ENCODE measurements around the gene LRIG1. TPM values are rescaled to one million over a fixed set of nuclear protein-coding genes. Genes with fewer than 3 reads are reported as not detected.

Gene LRIG1
- total RNA-seq, 5 donors from 2014 or later (not counting 1 experiment from before 2014, with no cell fraction given), result 33.5 to 49.8 (median 41.1) TPM

DNA sequence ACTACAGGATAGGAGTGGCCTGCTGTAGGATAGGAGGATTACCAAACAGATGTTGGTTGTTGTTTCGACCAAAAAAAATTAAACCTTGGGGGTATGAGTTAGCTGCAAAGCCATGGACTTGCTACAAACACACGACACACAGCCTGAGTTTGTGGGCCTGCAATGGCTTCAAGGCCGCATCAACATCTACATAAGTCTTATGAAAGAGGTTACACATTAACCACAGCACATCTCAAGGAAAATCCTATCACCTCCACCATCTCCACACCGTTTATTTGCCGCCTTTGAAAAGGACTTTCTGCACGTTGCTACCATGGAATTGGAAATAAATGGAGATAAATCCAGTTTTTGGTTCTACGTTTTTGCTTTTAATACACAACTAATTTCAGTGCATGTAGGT is 23.0 kb downstream of the LRIG1 start:
- H3K9me3 Mint-ChIP-seq, result no peaks in the 10 kb centered on the region
- Histone ChIP-seq H3K36me3 (ENCODE audit: control insufficient read depth in 2 of 2, extremely low read depth in 1 of 2, insufficient read depth in 1 of 2, low read length in 1 of 2) (no peaks in the 10 kb centered on the region), H3K9me3 (no peaks in the 10 kb centered on the region), H3K27ac (ENCODE audit: low read length) (no peak overlapping the region), H3K27me3 (replicated peaks in 1 of 2; ENCODE audit: control insufficient read depth in 2 of 2, extremely low read depth in 1 of 2, insufficient read depth in 2 of 2, low read length in 1 of 2) (no peaks in the 10 kb centered on the region), H3K4me1 (ENCODE audit: control insufficient read depth in 1 of 2, extremely low read depth in 1 of 2, insufficient read depth in 2 of 2, low read length in 2 of 2) (peaks cover 18 to 33% of the 10 kb centered on the region in 2 experiments), H3K4me3 (ENCODE audit: control insufficient read depth in 1 of 2, extremely low read depth in 1 of 2, low read length in 1 of 2) (no peak overlapping the region)
- 67% methylated on average over 1 of the region's 7 CpGs for WGBS (ENCODE audit: insufficient coverage)
- ChIA-PET POLR2A (interaction anchor here in 1 of 2 donors (0.6 kb wide), 1 partner anchor 20 kb away, joined by 11 read pairs; no protein-coding TSS in a partner anchor), CTCF (no interaction called here)
- peaks cover 2 to 70% (median 14%) of the 10 kb centered on the region in 3 donors for H3K4me1 Mint-ChIP-seq
- DNase-seq (no peak), ATAC-seq (replicated peaks in 1 of 4) (no peak)
- H3K36me3 Mint-ChIP-seq, result peaks cover 7% of the 10 kb centered on the region
- H3K27ac Mint-ChIP-seq, result no peak overlapping the region
- no peaks in the 10 kb centered on the region for H3K27me3 Mint-ChIP-seq
- no peak overlapping the region for H3K4me3 Mint-ChIP-seq

DNA sequence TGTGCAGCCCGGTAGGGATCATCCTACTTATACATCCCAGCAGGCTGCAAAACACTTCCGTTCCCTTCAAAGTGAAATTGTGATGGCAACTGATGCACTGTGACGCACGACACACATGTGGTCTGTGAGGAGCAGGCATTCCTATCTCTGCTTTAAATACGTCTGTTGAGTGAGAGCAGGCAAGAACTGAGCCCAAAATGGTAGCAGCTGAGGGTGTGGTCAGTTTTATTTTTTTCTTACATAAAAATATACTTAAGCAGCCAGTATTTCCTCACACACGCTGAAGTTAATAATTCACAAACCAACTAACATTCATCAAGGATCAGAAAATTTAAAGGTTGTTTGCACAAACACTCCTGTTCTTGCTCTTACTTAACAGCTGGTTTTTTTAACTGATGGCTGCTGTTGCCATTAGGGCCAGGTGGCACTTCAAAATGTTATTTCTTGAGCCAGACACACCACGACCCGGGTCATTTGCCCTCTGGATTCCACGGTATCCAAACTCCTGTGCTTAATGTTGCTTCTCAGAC is 23.9 kb downstream of the LRIG1 start:
- no peaks in the 10 kb centered on the region for H3K27me3 ChIP-seq (replicated peaks in 1 of 2; ENCODE audit: control insufficient read depth in 2 of 2, extremely low read depth in 1 of 2, insufficient read depth in 2 of 2, low read length in 1 of 2)
- 96% methylated on average over 4 of the region's 9 CpGs for WGBS (ENCODE audit: insufficient coverage)
- no peak for ATAC-seq (replicated peaks in 1 of 4)
- peaks cover 20 to 34% of the 10 kb centered on the region in 2 experiments for H3K4me1 ChIP-seq (ENCODE audit: control insufficient read depth in 1 of 2, extremely low read depth in 1 of 2, insufficient read depth in 2 of 2, low read length in 2 of 2)
- Mint-ChIP-seq H3K36me3 (peaks cover 7% of the 10 kb centered on the region), H3K4me3 (no peak overlapping the region), H3K27ac (no peak overlapping the region), H3K27me3 (no peaks in the 10 kb centered on the region), H3K9me3 (no peaks in the 10 kb centered on the region), H3K4me1 (peaks cover 0 to 71% (median 18%) of the 10 kb centered on the region in 3 donors)
- H3K36me3 ChIP-seq (ENCODE audit: control insufficient read depth in 2 of 2, extremely low read depth in 1 of 2, insufficient read depth in 1 of 2, low read length in 1 of 2), result no peaks in the 10 kb centered on the region
- DNase-seq, result no peak
- no peak overlapping the region for H3K27ac ChIP-seq (ENCODE audit: low read length)
- POLR2A ChIA-PET, result no interaction called here
- CTCF ChIA-PET, result no interaction called here
- H3K9me3 ChIP-seq, result no peaks in the 10 kb centered on the region
- H3K4me3 ChIP-seq (ENCODE audit: control insufficient read depth in 1 of 2, extremely low read depth in 1 of 2, low read length in 1 of 2), result no peak overlapping the region

DNA sequence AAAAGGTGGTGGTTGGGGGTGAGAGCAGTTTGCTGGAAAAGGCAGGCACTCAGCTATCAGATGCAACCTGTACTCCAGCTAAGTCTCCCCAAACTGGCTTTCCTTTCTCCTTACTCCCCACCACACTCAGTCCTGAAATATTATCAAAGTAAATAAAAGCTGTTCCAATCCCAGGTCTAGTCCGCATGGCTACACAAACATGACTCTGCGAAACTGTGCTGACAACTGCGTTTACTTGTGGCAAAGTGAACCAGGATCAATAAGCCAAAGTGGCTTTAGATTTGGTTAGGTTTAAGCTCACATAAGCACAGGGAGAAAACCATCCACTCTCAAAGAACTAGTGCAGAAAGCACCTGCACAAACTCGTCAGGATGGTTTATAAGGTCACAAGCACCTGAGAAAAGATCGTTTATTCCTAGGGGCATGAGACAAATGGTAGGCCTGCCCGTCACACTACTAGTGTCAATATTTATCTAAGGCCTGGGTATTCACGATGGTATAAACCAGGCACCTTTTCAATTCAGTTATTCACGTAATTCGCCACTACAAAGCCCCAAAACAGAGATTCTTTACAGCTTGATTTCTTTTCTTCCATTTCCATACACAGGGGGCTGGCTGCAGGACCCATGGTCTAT is 25.3 kb downstream of the LRIG1 start:
- Histone ChIP-seq H3K27me3 (replicated peaks in 1 of 2; ENCODE audit: control insufficient read depth in 2 of 2, extremely low read depth in 1 of 2, insufficient read depth in 2 of 2, low read length in 1 of 2) (no peaks in the 10 kb centered on the region), H3K4me1 (ENCODE audit: control insufficient read depth in 1 of 2, extremely low read depth in 1 of 2, insufficient read depth in 2 of 2, low read length in 2 of 2) (peaks cover 10 to 27% of the 10 kb centered on the region in 2 experiments), H3K36me3 (ENCODE audit: control insufficient read depth in 2 of 2, extremely low read depth in 1 of 2, insufficient read depth in 1 of 2, low read length in 1 of 2) (no peaks in the 10 kb centered on the region), H3K27ac (ENCODE audit: low read length) (no peak overlapping the region), H3K4me3 (ENCODE audit: control insufficient read depth in 1 of 2, extremely low read depth in 1 of 2, low read length in 1 of 2) (no peak overlapping the region), H3K9me3 (no peaks in the 10 kb centered on the region)
- H3K4me1 Mint-ChIP-seq, result peaks cover 0 to 66% (median 22%) of the 10 kb centered on the region in 3 donors
- POLR2A ChIA-PET, result no interaction called here
- H3K9me3 Mint-ChIP-seq, result no peaks in the 10 kb centered on the region
- DNase-seq, result no peak
- no peak overlapping the region for H3K27ac Mint-ChIP-seq
- H3K36me3 Mint-ChIP-seq, result peaks cover 7% of the 10 kb centered on the region
- WGBS (ENCODE audit: insufficient coverage), result 96% methylated on average over 9 of the region's 9 CpGs
- CTCF ChIA-PET, result no interaction called here
- no peaks in the 10 kb centered on the region for H3K27me3 Mint-ChIP-seq
- H3K4me3 Mint-ChIP-seq, result no peak overlapping the region
- no peak for ATAC-seq (replicated peaks in 1 of 4)

DNA sequence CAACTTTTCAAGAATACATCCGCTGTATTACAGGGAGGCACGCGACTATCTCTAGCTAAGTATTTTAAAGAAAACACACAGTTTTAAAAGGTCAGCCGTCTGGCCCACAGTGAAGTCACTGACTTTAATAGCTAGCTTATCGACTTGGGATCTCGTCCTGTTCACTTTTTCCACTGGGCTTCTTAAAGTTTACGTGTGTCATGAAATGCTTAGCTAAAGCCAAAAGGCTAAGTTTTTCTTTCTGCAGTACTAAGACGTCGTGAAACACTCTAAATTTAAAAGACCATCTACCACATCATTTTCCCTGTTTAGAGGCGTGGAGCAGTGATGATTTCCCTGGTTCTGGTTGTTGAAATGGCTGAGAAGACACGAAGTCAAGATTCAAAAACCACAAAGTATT is 27.1 kb downstream of the LRIG1 start:
- Mint-ChIP-seq H3K4me1 (peaks cover 15 to 62% (median 27%) of the 10 kb centered on the region in 3 donors), H3K27ac (peak overlapping the region; percentile 59 to 77), H3K9me3 (no peaks in the 10 kb centered on the region), H3K4me3 (peak overlapping the region; percentile 29 to 63 (median 60)), H3K36me3 (peaks cover 3% of the 10 kb centered on the region), H3K27me3 (no peaks in the 10 kb centered on the region)
- Histone ChIP-seq H3K4me1 (ENCODE audit: control insufficient read depth in 1 of 2, extremely low read depth in 1 of 2, insufficient read depth in 2 of 2, low read length in 2 of 2) (peaks cover 9 to 24% of the 10 kb centered on the region in 2 experiments), H3K4me3 (ENCODE audit: control insufficient read depth in 1 of 2, extremely low read depth in 1 of 2, low read length in 1 of 2) (no peak overlapping the region), H3K27ac (ENCODE audit: low read length) (no peak overlapping the region), H3K36me3 (ENCODE audit: control insufficient read depth in 2 of 2, extremely low read depth in 1 of 2, insufficient read depth in 1 of 2, low read length in 1 of 2) (no peaks in the 10 kb centered on the region), H3K27me3 (replicated peaks in 1 of 2; ENCODE audit: control insufficient read depth in 2 of 2, extremely low read depth in 1 of 2, insufficient read depth in 2 of 2, low read length in 1 of 2) (no peaks in the 10 kb centered on the region), H3K9me3 (no peaks in the 10 kb centered on the region)
- POLR2A ChIA-PET, result interaction anchor here in 1 of 2 donors (0.6 to 1.4 kb wide), 3 partner anchors 26 to 234 kb away, joined by 3 to 5 read pairs (median 3); no protein-coding TSS in a partner anchor
- CTCF ChIA-PET, result interaction anchor here (0.5 to 1.3 kb wide), 5 partner anchors 9 to 86 kb away, joined by 3 to 12 read pairs (median 3); no protein-coding TSS in a partner anchor
- no peak for ATAC-seq (replicated peaks in 1 of 4)
- DNase-seq, result no peak
- 87% methylated on average over 6 of the region's 11 CpGs for WGBS (ENCODE audit: insufficient coverage)

DNA sequence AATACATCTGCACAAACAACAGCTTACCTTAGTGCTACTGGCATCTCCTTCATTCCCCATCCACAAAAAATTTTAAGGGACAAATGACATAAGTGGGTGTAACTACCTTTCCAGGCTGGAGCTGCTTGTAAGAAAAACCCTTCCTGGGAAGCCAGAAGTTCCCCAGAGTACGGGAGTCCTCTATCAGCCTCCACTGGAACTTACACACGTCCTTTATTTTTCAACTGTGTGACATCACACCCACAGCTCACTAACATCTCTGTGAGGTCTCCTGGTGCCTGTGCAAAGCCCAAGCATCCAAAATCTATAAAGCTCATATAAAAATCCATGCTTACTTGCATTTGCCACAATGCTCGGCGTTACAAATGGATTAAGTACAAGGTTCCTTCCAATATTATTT is 27.6 kb downstream of the LRIG1 start:
- WGBS (ENCODE audit: insufficient coverage), result 45% methylated on average over 4 of the region's 4 CpGs
- Histone ChIP-seq H3K27ac (ENCODE audit: low read length) (peak overlapping the region; percentile 20), H3K9me3 (no peaks in the 10 kb centered on the region), H3K27me3 (replicated peaks in 1 of 2; ENCODE audit: control insufficient read depth in 2 of 2, extremely low read depth in 1 of 2, insufficient read depth in 2 of 2, low read length in 1 of 2) (no peaks in the 10 kb centered on the region), H3K4me3 (ENCODE audit: control insufficient read depth in 1 of 2, extremely low read depth in 1 of 2, low read length in 1 of 2) (peak overlapping the region in 1 of 2 donors; percentile 21), H3K4me1 (ENCODE audit: control insufficient read depth in 1 of 2, extremely low read depth in 1 of 2, insufficient read depth in 2 of 2, low read length in 2 of 2) (peaks cover 9 to 24% of the 10 kb centered on the region in 2 experiments), H3K36me3 (ENCODE audit: control insufficient read depth in 2 of 2, extremely low read depth in 1 of 2, insufficient read depth in 1 of 2, low read length in 1 of 2) (no peaks in the 10 kb centered on the region)
- no peaks in the 10 kb centered on the region for H3K27me3 Mint-ChIP-seq
- H3K4me1 Mint-ChIP-seq, result peaks cover 20 to 63% (median 27%) of the 10 kb centered on the region in 3 donors
- ChIA-PET POLR2A (interaction anchor here in 1 of 2 donors (0.6 to 1.4 kb wide), 3 partner anchors 27 to 233 kb away, joined by 3 to 5 read pairs (median 3); no protein-coding TSS in a partner anchor), CTCF (interaction anchor here (0.6 to 1.3 kb wide), 3 partner anchors 10 to 86 kb away, joined by 3 to 12 read pairs (median 4); no protein-coding TSS in a partner anchor)
- no peaks in the 10 kb centered on the region for H3K9me3 Mint-ChIP-seq
- peaks cover 3% of the 10 kb centered on the region for H3K36me3 Mint-ChIP-seq
- ATAC-seq (replicated peaks in 1 of 4) (no peak), DNase-seq (peak in 1 of 35 experiments; percentile 16)
- peak overlapping the region; percentile 29 to 63 (median 60) for H3K4me3 Mint-ChIP-seq
- peak overlapping the region; percentile 59 to 77 for H3K27ac Mint-ChIP-seq

DNA sequence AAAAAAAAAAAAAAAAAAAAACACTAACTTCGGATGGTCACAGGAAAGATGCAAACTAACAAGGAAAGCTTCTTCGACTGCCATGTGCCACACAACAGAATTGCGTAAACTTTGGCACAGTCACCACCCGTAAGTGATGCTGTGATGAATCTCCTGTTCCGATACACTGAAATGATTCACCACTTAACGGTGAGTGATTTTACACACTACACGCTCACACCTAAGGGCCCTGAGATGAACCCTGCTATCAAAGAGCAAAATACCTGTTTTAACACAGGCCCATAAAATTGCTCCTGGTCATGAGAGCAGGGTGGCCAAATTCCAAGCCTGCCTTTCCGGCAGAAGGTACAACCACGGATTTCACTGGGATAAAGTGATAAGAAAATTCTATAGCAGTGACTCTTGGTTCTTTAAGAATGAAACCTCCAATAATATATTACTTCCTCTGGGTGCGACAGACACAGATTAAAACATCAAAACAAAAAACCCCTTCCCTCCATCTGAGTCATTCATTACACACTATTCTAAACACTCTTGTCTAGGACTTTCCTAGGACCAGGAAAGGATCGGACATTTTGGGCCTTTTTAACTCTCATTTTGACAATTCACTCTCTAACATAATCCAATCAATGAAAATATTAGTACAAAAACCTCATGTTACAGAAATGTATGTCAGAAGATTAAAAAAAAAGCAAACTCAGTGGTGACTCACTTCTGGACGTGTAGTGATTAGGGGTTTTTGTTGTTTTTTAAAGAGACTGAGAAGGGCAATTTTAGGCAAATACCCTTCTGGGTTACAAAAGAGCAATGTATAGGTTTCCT is 28.3 kb downstream of the LRIG1 start:
- peaks cover 27 to 61% (median 27%) of the 10 kb centered on the region in 3 donors for H3K4me1 Mint-ChIP-seq
- H3K27me3 ChIP-seq (replicated peaks in 1 of 2; ENCODE audit: control insufficient read depth in 2 of 2, extremely low read depth in 1 of 2, insufficient read depth in 2 of 2, low read length in 1 of 2), result no peaks in the 10 kb centered on the region
- H3K9me3 Mint-ChIP-seq, result no peaks in the 10 kb centered on the region
- peak overlapping the region in 1 of 2 donors; percentile 21 for H3K4me3 ChIP-seq (ENCODE audit: control insufficient read depth in 1 of 2, extremely low read depth in 1 of 2, low read length in 1 of 2)
- WGBS (ENCODE audit: insufficient coverage), result 29% methylated on average over 6 of the region's 12 CpGs
- peaks cover 3% of the 10 kb centered on the region for H3K36me3 Mint-ChIP-seq
- CTCF ChIA-PET, result interaction anchor here in 1 of 2 donors (1.3 kb wide), 1 partner anchor 10 kb away, joined by 4 read pairs; no protein-coding TSS in a partner anchor
- H3K27ac ChIP-seq (ENCODE audit: low read length), result peak overlapping the region; percentile 20
- peaks cover 9 to 23% of the 10 kb centered on the region in 2 experiments for H3K4me1 ChIP-seq (ENCODE audit: control insufficient read depth in 1 of 2, extremely low read depth in 1 of 2, insufficient read depth in 2 of 2, low read length in 2 of 2)
- DNase-seq (peak in 4 of 35 experiments; percentile 5 to 47 (median 28)), ATAC-seq (replicated peaks in 1 of 4) (peak; percentile 65 to 84 (median 73))
- H3K27me3 Mint-ChIP-seq, result no peaks in the 10 kb centered on the region
- H3K36me3 ChIP-seq (ENCODE audit: control insufficient read depth in 2 of 2, extremely low read depth in 1 of 2, insufficient read depth in 1 of 2, low read length in 1 of 2), result no peaks in the 10 kb centered on the region
- POLR2A ChIA-PET, result interaction anchor here in 1 of 2 donors (0.6 to 1.0 kb wide), 3 partner anchors 10 to 200 kb away, joined by 3 to 9 read pairs (median 3); no protein-coding TSS in a partner anchor
- peak overlapping the region; percentile 59 to 77 for H3K27ac Mint-ChIP-seq
- peak overlapping the region; percentile 29 to 63 (median 60) for H3K4me3 Mint-ChIP-seq
- no peaks in the 10 kb centered on the region for H3K9me3 ChIP-seq

All from T-cell (primary cell).